OCI-LY7 (cell line): ENCODE data around the gene STAT5B. TPM values are rescaled to one million over a fixed set of nuclear protein-coding genes. Genes with fewer than 3 reads are reported as not detected.
A peak's percentile ranks its signal among the peaks of the same experiment; 100 is the strongest.
"Not testable (repeated sequence)": the region's sequence is repeated elsewhere in the genome, so short reads cannot be mapped to it uniquely, and the experiment has no call there.

Experiments
- BruUV-seq: library from RNA; stranded (reverse); fragments of 400-500 nt; replicated peaks from 2 replicates; lab custom pipeline; 2021; lab: Mats Ljungman, UMichigan
- CTCF ChIA-PET: fragments of 300-600 bp; sonication (Branson Sonifier 250); formaldehyde crosslinking; loops from one replicate; lab custom pipeline; 2022; ENCODE audit warnings: antibody characterized with exemption; ENCODE audit not compliant: unreplicated experiment; lab: Charles Lee
- POLR2A ChIA-PET: fragments of 300-600 bp; sonication (Branson Sonifier 250); formaldehyde crosslinking; loops from one replicate; lab custom pipeline; 2022; ENCODE audit warnings: antibody characterized with exemption; lab: Charles Lee
- DNase-seq: peaks from one replicate; pipeline ENCODE4 v3.0.0-alpha.2; 2015; ENCODE audit warnings: low spot score
- H2AFZ ChIP-seq: fragments of 200-600 bp; sonication (generic), shearing (Covaris generic); 2 replicates; pipeline ENCODE4 v1.6.1; 2014; ENCODE audit warnings: mild to moderate bottlenecking, antibody characterized with exemption, low read length, moderate library complexity
- H3K27ac ChIP-seq: fragments of 200-600 bp; sonication (generic); 2 replicates; pipeline ENCODE4 v1.5.1; 2014; ENCODE audit warnings: mixed run types, low read depth, mild to moderate bottlenecking, moderate library complexity, low read length, inconsistent platforms; ENCODE audit not compliant: poor library complexity, severe bottlenecking
- H3K36me3 ChIP-seq: fragments of 200-600 bp; sonication (generic); 2 replicates; pipeline ENCODE4 v1.6.1; 2014; ENCODE audit warnings: mild to moderate bottlenecking, antibody characterized with exemption, low read length, moderate library complexity, mixed read lengths; ENCODE audit not compliant: insufficient read depth
- H3K4me1 ChIP-seq: fragments of 200-600 bp; sonication (generic); 2 replicates; pipeline ENCODE4 v1.5.1; 2014; ENCODE audit warnings: mild to moderate bottlenecking, low read length; ENCODE audit not compliant: insufficient read depth, poor library complexity, severe bottlenecking
- H3K4me2 ChIP-seq: fragments of 200-600 bp; sonication (generic); 2 replicates; pipeline ENCODE4 v1.6.1; 2014; ENCODE audit warnings: mild to moderate bottlenecking, low read length
- H3K4me3 ChIP-seq: fragments of 200-600 bp; sonication (generic); 2 replicates; pipeline ENCODE4 v1.5.1; 2014; ENCODE audit warnings: mild to moderate bottlenecking, low read depth, low read length; ENCODE audit not compliant: poor library complexity, severe bottlenecking
- H3K79me2 ChIP-seq: fragments of 200-600 bp; sonication (generic); 2 replicates; pipeline ENCODE4 v1.6.1; 2016; ENCODE audit warnings: low read depth, mild to moderate bottlenecking, low read length, moderate library complexity, mixed read lengths; ENCODE audit not compliant: insufficient read depth
- H3K9me2 ChIP-seq: fragments of 200-600 bp; sonication (generic); 2 replicates; pipeline ENCODE4 v1.6.1; 2016; ENCODE audit warnings: mild to moderate bottlenecking, low read length, mixed read lengths; ENCODE audit not compliant: insufficient read depth
- H3K9me3 ChIP-seq: fragments of 200-600 bp; sonication (generic); 2 replicates; pipeline ENCODE4 v1.6.1; 2014; ENCODE audit warnings: mild to moderate bottlenecking, mixed run types, low read length, mixed read lengths
- H4K20me1 ChIP-seq: fragments of 200-600 bp; sonication (generic); 2 replicates; pipeline ENCODE4 v1.6.1; 2014; ENCODE audit warnings: mild to moderate bottlenecking, antibody characterized with exemption, low read length, moderate library complexity, mixed read lengths; ENCODE audit not compliant: insufficient read depth
- EZH2phosphoT487 ChIP-seq: fragments of 200-600 bp; sonication (generic); IDR thresholded peaks from 2 replicates; pipeline ENCODE4 v1.6.1; 2018; ENCODE audit warnings: low read depth, borderline replicate concordance, mild to moderate bottlenecking, mixed run types, antibody characterized with exemption, low read length, moderate library complexity, mixed read lengths
- intact Hi-C: fragments of 100-400 bp; cut with micrococcal nuclease; formaldehyde crosslinking; loops from one replicate; pipeline ENCODE4 v1.10.0; 2022; ENCODE audit not compliant: unreplicated experiment
- total RNA-seq, 2 experiments: library from RNA; depleted of rRNA in 1 of 2; stranded (reverse); fragments of >200 nt in 1 of 2; shearing (Covaris generic) in 1 of 2; gene quantifications; 2 replicates each; pipeline ENCODE4 v1.2.3, GENCODE V29; 2014 to 2022
- TF ChIP-seq, protein P1 (sequence below): fragments of 200-600 bp; sonication (generic); conservative IDR thresholded peaks from 2 replicates; pipeline ENCODE4 v1.5.1; 2014; ENCODE audit warnings: mild to moderate bottlenecking, antibody characterized with exemption, low read length, moderate library complexity, mixed read lengths

The STAT5B gene
- total RNA-seq, 2 experiments from 2014 or later: 33.3 to 46.7 TPM

DNA sequence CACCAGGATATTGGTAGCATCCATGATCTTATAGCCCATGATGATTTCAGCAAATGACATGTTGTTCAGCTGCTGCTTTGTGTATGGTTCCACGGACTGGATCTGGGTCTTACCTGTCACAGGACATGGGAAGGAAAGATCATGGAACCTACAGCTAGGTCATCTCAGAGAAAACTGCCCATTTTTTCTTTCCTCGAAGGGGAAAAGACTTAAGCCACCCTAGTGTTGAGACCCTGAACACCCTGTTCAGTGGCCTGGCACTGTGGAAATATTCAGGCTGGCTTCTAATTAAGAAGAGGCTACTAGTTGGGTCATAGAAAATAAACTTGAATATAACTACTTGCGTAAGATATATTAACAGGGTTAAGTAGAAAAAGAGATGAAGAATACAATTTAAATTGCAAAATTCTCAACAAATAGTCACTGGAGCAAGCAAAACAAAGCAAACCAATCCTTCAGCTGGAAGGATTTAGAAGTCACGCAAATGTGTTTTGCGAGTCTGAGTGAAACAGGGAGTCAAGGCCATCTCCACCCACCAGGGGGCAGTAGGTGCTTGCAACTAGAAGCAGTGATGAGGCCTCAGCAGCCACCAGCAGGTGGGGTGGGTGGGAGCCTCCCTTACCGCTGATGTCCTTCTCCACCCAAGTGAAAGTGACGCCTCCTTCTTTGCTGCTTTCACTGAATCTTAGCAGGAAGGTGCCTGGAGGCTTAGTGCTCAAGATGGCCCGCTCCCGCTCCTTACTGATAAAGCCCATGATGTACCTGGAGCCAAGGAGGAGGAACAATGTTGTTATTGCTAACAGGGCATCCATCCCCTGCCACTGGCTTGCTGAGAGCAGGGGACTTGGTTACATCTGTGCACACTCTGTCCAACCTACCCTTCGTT is 46.4 kb upstream of the STAT5B start:
- no TSS peak for BruUV-seq
- H3K9me3 ChIP-seq: no peaks in the 10 kb centered on the region
- H3K9me2 ChIP-seq: no peaks in the 10 kb centered on the region
- H3K4me3 ChIP-seq: no peak overlapping the region
- peaks cover 14% of the 10 kb centered on the region for H3K4me1 ChIP-seq
- ChIA-PET CTCF (interaction anchor here (0.6 to 2.1 kb wide), 2 partner anchors 80 to 101 kb away, joined by 3 to 8 read pairs; no protein-coding TSS in a partner anchor), POLR2A (no interaction called here)
- intact Hi-C loops: loop anchor here (1.0 to 2.0 kb wide), 3 partner anchors 84 to 205 kb away; no protein-coding TSS in a partner anchor
- TF ChIP-seq, protein P1, sequence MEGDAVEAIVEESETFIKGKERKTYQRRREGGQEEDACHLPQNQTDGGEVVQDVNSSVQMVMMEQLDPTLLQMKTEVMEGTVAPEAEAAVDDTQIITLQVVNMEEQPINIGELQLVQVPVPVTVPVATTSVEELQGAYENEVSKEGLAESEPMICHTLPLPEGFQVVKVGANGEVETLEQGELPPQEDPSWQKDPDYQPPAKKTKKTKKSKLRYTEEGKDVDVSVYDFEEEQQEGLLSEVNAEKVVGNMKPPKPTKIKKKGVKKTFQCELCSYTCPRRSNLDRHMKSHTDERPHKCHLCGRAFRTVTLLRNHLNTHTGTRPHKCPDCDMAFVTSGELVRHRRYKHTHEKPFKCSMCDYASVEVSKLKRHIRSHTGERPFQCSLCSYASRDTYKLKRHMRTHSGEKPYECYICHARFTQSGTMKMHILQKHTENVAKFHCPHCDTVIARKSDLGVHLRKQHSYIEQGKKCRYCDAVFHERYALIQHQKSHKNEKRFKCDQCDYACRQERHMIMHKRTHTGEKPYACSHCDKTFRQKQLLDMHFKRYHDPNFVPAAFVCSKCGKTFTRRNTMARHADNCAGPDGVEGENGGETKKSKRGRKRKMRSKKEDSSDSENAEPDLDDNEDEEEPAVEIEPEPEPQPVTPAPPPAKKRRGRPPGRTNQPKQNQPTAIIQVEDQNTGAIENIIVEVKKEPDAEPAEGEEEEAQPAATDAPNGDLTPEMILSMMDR: peak; percentile 100
- TF ChIP-seq EZH2phosphoT487: no peak
- H4K20me1 ChIP-seq: no peaks in the 10 kb centered on the region
- no peak overlapping the region for H3K27ac ChIP-seq
- 0 out of 2 replicates have a peak overlapping the region, but pooled peaks have one; percentile 7 for H2AFZ ChIP-seq
- H3K36me3 ChIP-seq: peaks cover 6% of the 10 kb centered on the region; the same call in 1 of the 2 replicates
- H3K4me2 ChIP-seq: no peak overlapping the region
- DNase-seq: peak; percentile 93
- no peaks in the 10 kb centered on the region for H3K79me2 ChIP-seq

DNA sequence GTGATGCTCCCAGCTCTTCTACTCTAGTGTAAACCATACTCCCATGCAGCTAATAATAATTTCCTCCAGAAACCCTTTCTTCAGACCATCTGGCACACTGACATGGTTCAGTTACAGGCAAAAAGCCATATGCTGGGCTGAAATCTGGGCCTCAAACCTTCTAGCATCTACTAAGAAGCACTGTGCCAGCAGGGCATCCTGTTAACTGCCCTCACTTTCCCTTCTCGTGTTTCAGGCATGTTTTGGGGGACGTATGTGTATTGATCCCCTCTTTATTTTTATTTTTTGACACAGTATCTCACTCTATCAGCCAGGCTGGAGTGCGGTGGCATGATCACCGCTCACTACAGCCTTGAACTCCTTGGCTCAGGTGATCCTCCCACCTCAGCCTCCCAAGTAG is 45.4 kb upstream of the STAT5B start:
- POLR2A ChIA-PET: no interaction called here
- Histone ChIP-seq H3K9me2 (no peaks in the 10 kb centered on the region), H3K27ac (no peak overlapping the region), H3K4me3 (no peak overlapping the region), H3K4me1 (peaks cover 14% of the 10 kb centered on the region), H3K79me2 (no peaks in the 10 kb centered on the region), H3K4me2 (no peak overlapping the region), H3K9me3 (no peaks in the 10 kb centered on the region), H2AFZ (no peak overlapping the region), H3K36me3 (peaks cover 6% of the 10 kb centered on the region; the same call in 1 of the 2 replicates), H4K20me1 (no peaks in the 10 kb centered on the region)
- CTCF ChIA-PET: interaction anchor here (2.1 kb wide), 1 partner anchor 81 kb away, joined by 8 read pairs; no protein-coding TSS in a partner anchor
- intact Hi-C loops: no loop called here
- DNase-seq: no peak
- no TSS peak for BruUV-seq
- TF ChIP-seq, protein P1: no peak
- no peak for TF ChIP-seq EZH2phosphoT487

DNA sequence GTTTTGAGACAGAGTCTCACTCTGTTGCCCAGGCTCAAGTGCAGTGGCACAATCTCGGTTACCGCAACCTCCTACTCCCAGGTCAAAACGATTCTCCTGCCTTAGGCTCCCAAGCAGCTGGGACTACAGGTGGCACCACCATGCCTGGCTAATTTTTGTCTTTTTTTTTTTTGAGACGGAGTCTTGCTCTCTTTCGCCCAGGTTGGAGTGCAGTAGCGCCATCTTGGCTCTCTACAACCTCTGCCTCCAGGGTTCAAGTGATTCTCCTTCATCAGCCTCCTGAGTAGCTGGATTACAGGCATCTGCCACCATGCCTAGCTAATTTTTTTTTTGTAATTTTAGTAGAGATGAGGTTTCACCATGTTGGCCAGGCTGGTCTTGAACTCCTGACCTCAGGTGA is 41.8 kb upstream of the STAT5B start:
- H4K20me1 ChIP-seq, H3K4me2 ChIP-seq, H3K27ac ChIP-seq, CTCF ChIA-PET, H2AFZ ChIP-seq, H3K4me3 ChIP-seq, H3K79me2 ChIP-seq, H3K36me3 ChIP-seq, DNase-seq, H3K9me3 ChIP-seq, H3K9me2 ChIP-seq, BruUV-seq, intact Hi-C loops: not testable (repeated sequence)
- POLR2A ChIA-PET: interaction anchor here (0.6 to 0.8 kb wide), 2 partner anchors 78 to 165 kb away, joined by 3 to 4 read pairs; no protein-coding TSS in a partner anchor
- peaks cover 35% of the 10 kb centered on the region for H3K4me1 ChIP-seq
